ENCODE measurements around the gene AGAP2.
"Not testable (repeated sequence)": the region's sequence is repeated elsewhere in the genome, so short reads cannot be mapped to it uniquely, and the experiment has no call there.

The AGAP2 gene

GRCh38 chr12:57735198-57735855 is 3.2 kb downstream of the AGAP2 start:
- no peak for DNase-seq

DNA sequence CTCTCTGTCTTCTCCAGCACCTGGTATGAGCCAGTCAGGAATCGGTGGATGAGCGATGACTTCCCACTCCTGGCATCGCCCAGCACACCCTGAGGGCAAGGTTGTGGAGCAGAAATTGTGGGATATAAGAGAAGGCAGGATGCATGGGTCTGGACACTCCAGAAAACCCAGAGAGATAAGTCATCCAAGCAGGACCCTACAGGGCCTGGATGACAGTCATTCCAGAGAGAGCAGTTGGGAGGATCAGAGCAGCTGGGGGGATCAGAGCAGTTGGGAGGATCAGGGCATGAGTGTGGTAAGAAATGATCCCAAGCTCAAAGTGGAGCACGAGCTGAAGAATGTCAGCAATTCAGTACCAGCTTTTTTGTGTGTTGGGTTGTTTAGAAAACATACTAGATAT is 4.0 kb downstream of the AGAP2 start:
- no peak for DNase-seq

GRCh38 chr12:57733928-57734327 is 4.6 kb downstream of the AGAP2 start:
- no peak for DNase-seq

GRCh38 chr12:57732726-57733593 is 5.6 kb downstream of the AGAP2 start:
- DNase-seq: no peak

DNA sequence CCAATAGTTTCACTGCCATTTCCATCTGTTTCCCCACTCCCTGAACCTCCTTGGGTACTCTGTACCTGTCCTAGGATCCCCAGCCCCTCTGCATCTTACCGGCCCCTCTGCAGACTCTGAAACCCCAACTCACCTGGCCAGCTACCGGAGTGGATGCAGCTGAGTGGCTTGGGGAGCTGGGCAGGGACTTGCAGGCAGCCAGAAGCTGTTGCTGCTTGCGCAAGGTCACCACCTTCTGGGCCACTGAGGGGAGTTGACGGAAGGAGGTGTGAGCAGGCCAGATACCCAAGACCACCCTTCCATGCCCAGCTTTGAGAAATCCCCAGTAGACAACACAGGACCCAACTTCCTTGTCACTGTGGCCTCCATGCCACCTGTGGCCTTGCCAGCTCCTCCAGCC is 6.3 kb downstream of the AGAP2 start:
- no peak for DNase-seq

DNA sequence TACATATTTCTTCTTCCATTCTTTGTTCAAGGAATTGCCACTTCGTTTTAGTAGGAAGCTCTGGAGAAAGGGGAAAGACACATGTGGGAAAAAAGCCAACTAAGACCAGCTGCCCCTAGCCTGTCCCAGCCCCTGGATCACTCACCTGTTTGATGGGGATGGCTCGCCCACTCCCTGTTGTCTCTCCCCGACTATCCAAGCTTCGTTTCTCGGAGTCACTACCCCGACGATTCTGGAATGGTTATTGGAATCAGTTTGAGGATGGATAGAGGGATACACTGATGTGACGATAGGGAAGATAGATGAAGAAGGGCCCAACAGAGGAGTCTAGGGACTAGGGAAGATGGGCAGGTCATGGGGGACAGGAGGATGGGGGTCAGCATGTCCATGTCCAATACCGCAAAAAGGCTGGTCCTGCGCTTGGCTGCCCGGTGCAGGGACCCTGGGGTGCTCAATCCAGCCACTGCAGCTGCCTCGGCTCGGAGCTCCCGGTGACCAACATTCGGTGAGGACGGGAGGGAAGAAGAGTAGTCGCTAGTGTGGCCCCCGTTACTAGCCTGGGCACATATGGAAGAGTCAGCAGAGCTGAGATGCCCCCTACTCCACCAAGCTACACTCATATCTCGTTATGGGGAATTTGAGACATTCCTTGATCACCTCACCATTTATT is 7.0 kb downstream of the AGAP2 start:
- no peak for DNase-seq

DNA sequence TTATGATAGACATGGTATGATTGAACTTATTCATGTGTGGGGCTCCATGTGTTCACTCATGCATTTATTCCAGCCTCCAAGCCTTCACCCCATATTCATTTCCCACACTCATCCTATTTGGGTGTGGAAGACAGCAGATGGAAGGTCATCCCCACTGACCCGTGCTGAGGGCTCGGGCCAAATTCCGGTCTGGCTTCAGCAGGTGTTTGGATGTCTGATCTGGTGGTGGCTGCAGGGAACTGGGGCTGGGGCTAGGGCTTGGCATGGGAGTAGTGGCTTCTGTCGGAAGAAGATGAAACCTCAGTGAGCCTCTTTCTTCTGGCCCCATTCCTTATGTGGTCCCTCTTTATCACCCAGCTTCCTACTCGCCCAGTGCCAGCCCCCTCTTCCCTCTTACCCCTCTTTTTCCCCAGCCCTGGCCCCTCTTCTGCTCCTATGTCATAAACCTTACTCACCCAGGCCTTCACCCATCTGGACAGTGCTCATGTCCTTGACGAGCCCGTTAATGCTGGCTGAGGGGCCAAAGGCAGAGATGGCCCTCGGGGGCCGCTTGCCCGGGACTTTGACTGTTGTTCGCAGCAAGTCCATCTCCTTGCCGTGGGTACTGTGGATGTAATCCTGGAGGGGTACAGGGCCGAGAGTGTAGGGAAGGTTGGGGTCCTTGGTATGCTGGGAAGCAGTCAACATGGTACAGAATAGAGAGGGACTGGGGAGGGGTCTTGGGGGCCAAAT is 8.0 kb downstream of the AGAP2 start:
- no peak for DNase-seq

DNA sequence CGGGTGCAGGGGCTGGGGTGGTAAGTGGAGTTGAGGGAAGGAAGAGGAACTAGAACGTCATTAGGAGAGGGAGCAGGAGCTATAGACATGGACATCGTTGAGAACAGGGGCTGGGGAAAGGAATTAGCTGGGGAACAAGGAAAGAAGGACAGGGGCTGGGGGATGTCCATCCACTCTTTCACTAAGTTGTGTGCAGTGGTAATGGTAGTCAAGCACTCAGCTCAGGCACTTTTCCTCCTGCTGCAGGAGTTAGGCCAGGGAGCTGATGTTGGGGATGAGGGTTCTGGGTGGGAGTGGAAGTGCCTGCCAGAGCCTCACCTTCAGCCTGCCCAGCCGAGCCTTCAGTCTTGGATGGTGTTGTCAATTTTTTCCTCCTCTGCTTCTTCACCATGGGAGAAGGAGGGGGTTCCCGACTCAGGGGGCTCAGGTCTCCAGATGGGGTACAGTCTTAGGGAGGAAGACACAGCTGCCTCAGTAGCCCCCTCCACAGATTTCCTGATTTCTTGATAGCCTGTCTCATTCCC is 9.2 kb downstream of the AGAP2 start:
- DNase-seq: no peak

- no peak for DNase-seq
These were observed 10.7 kb downstream of the AGAP2 start for GRCh38 chr12:57727758-57728395.

- DNase-seq: no peak
These were observed 11.4 kb downstream of the AGAP2 start for GRCh38 chr12:57726884-57727757.

GRCh38 chr12:57726151-57726883 is 12.2 kb downstream of the AGAP2 start:
- DNase-seq: peak in 1 of 2 donors; percentile 43

GRCh38 chr12:57725851-57726150 is 12.7 kb downstream of the AGAP2 start:
- no peak for DNase-seq

- no peak for DNase-seq
These were observed 13.4 kb downstream of the AGAP2 start for GRCh38 chr12:57724936-57725740.

DNA sequence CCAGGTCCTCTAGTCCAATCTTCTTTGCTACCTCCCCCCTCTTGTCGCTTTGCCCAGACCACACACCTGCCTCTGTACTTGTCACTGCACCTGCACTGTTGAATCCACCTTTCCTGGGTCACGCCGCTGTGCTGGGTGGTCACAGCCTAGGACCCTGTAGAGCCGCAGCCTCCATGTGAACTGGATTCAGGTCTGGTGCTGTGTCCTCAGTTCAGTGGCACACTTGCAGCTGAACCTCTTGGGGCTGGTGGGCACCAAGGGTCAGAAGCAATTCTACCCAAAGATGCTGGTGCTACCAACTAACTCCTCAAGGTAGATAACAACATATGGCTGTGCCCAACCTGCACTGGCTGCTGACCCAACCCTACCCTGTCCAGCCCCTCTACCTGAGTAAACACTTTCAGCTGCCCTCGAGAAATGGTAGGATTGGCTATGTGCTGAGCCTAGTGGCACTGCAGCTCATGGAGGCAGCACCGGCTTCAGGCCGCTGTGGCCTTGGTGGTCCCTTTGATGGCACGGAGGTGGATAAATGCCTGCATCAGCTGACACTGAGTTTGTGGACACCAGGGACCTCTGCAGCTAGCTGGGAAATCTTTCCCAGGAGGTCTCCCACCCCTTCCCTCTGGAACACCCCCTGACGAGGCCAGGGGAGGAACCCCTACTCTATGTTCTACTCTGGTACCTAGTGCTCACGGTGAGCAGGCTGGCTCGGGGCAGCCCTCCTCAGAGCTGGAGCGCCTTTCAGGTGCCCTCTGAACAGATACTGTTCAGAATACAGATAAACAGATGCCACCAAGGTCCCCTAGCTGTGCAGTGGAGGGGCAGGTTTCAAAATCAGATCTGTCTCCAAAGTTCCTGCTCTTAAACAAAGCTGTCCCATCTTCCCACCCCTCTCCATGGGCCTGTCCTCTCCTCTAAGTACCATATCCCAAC is 14.3 kb downstream of the AGAP2 start:
- no peak for DNase-seq

DNA sequence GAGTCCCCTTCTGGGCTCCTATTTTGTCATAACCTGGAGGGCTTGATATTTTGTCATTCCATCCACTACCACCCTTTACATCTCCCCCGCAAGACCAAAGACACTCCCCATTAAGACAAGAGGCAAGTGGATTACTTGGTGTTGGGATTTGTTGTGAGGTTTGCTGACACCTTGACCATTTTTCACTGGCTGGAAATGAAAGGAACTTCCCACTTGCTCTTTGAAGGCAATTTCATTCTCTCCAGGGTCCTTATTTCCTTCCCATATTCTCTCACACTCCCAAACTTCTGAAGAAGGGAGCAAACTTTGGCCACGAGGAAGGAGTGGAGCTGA is 14.9 kb downstream of the AGAP2 start:
- DNase-seq: no peak

DNA sequence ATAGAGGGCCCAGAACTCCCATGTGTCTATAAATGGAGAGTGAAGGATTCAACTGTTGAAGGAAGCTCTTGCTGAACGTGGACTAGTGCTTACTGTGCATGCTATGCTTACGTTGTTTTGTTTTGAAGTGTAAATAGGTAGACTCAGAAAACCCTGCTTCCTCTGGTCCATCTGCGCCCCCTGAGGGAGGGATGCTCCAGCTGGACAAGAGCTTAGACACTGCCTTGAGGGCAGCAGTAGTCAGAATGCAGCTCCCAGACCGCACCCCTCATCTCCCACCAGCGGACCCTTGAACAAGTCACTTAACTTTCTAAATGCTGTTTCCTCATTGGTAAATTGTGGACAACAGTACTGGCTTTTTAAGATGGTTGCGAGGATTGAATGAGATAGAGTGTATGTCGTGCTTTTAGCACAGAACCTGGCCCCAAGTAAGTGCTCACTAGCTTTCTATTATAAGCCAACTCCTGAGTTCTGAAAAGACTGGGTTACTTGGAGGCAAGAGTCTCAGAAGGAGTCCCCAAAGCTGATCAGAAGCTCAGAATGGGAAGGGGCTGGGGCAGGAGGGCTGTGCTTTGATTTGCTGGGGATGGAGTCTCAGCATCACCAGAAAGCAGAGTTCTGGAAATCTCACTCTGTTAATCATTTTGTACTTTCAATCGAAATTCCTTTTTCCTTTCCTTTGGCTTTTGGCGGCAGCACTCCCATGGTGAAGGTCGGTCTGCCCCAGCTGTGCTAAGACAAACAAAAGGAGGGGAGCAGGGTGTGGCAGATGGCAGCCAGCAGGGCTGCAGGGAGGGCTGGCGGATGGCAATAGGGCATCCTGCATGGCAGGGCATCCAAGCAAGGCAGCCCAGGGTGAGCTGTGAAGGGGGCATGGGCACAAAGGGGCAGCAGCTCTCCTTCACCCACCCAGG is 15.6 kb downstream of the AGAP2 start:
- DNase-seq: no peak

DNA sequence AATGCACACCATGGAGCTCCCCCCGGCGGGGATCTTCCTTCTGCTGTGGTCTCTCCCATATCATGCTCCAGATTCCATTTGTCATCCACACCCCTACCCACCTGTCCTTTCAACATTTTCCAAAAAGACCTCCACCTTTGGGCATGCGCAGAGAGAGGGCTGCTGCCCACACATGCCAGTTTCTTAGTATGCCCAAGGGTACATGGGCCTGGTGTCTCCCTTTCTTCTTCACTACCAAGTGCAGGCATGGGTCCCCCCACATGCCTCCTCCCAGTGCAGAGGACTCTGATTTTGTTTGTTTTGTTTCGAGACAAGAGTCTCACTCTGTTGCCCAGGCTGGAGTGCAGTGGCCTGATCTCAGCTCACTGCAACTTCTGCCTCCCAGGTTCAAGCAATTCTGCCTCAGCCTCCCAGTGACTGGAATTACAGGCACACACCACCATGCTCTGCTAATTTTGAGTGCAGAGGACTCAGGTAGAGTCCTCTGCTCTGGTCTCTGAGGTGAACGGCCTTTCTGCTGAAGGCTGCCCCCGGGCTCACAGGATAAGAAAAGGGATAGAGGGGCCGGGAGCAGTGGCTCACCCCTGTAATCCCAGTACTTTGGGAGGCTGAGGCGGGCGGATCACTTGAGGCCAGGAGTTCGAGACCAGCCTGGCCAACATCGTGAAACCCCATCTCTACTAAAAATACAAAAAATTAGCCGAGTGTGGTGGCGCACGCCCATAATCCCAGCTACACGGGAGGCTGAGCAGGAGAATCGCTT is 16.5 kb downstream of the AGAP2 start:
- DNase-seq: not testable (repeated sequence)
